Neural cell (in vitro differentiated cells): ENCODE data around the gene WDR73. TPM values are rescaled to one million over a fixed set of nuclear protein-coding genes. Genes with fewer than 3 reads are reported as not detected.

Experiments
- H2AFZ ChIP-seq: fragments of 200-600, 300-800 bp; sonication (generic), shearing (Covaris generic); 2 replicates; pipeline ENCODE4 v1.6.0; 2014; ENCODE audit warnings: low read depth, mild to moderate bottlenecking, antibody characterized with exemption, low read length, moderate library complexity
- H3F3A ChIP-seq: fragments of 200-600 bp; shearing (Covaris generic); 2 replicates; pipeline ENCODE4 v1.6.1; 2016; ENCODE audit warnings: mild to moderate bottlenecking, moderate library complexity, mixed read lengths, antibody characterized with exemption, low read length; ENCODE audit not compliant: insufficient read depth, poor library complexity, severe bottlenecking
- H3K27ac ChIP-seq: fragments of 200-600, 300-800 bp; sonication (generic), shearing (Covaris generic); 2 replicates; pipeline ENCODE4 v1.5.1; 2014; ENCODE audit warnings: mild to moderate bottlenecking, low read length, moderate library complexity
- H3K27me3 ChIP-seq: fragments of 300-800, 200-600 bp; sonication (generic), shearing (Covaris generic); 2 replicates; pipeline ENCODE4 v1.6.0; 2014; ENCODE audit warnings: mild to moderate bottlenecking, low read depth, low read length, moderate library complexity; ENCODE audit not compliant: insufficient read depth
- H3K36me3 ChIP-seq: fragments of 300-800, 200-600 bp; sonication (generic), shearing (Covaris generic); 2 replicates; pipeline ENCODE4 v1.5.1; 2014; ENCODE audit warnings: mild to moderate bottlenecking, antibody characterized with exemption, low read length, moderate library complexity; ENCODE audit not compliant: insufficient read depth
- H3K4me2 ChIP-seq: fragments of 300-800, 200-600 bp; sonication (generic), shearing (Covaris generic); 2 replicates; pipeline ENCODE4 v1.6.0; 2014; ENCODE audit warnings: mild to moderate bottlenecking, low read length
- H3K4me3 ChIP-seq: fragments of 300-800, 200-600 bp; sonication (generic), shearing (Covaris generic); 2 replicates; pipeline ENCODE4 v1.5.1; 2014; ENCODE audit warnings: mild to moderate bottlenecking, low read length, moderate library complexity
- H3K79me2 ChIP-seq: fragments of 200-600 bp; shearing (Covaris generic); replicated peaks from 2 replicates; pipeline ENCODE4 v1.6.0; 2014; ENCODE audit warnings: mild to moderate bottlenecking, low read length, moderate library complexity; ENCODE audit not compliant: insufficient read depth
- H3K9ac ChIP-seq: fragments of 300-800, 200-600 bp; sonication (generic), shearing (Covaris generic); 2 replicates; pipeline ENCODE4 v1.6.1; 2016; ENCODE audit warnings: mild to moderate bottlenecking, low read length, mixed read lengths
- H3K9me2 ChIP-seq: fragments of 200-600 bp; shearing (Covaris generic); 2 replicates; pipeline ENCODE4 v1.6.1; 2016; ENCODE audit warnings: mild to moderate bottlenecking, low read length, mixed read lengths; ENCODE audit not compliant: insufficient read depth
- H3K9me3 ChIP-seq: fragments of 200-600, 300-800 bp; sonication (generic), shearing (Covaris generic); 2 replicates; pipeline ENCODE4 v1.6.1; 2016; ENCODE audit warnings: mild to moderate bottlenecking, mixed run types, low read length, moderate library complexity, mixed read lengths
- H4K20me1 ChIP-seq: fragments of 200-600 bp; shearing (Covaris generic); 2 replicates; pipeline ENCODE4 v1.6.1; 2016; ENCODE audit warnings: mild to moderate bottlenecking, mixed run types; ENCODE audit not compliant: insufficient read depth
- CTCF ChIP-seq: fragments of 450-650 bp; IDR thresholded peaks from 2 replicates; pipeline ENCODE4 v1.5.1; 2014; ENCODE audit warnings: antibody characterized with exemption, mild to moderate bottlenecking, moderate library complexity; ENCODE audit not compliant: poor library complexity, severe bottlenecking
- EP300 ChIP-seq: fragments of 450-650 bp; conservative IDR thresholded peaks from 2 replicates; pipeline ENCODE4 v1.6.1; 2014; ENCODE audit warnings: antibody characterized with exemption, mild to moderate bottlenecking, moderate library complexity; ENCODE audit not compliant: poor library complexity, severe bottlenecking
- EZH2 ChIP-seq: fragments of 200-600, 300-800 bp; shearing (Covaris generic), sonication (generic); IDR thresholded peaks from 2 replicates; pipeline ENCODE4 v1.6.1; 2014; ENCODE audit warnings: antibody characterized with exemption, low read length, borderline replicate concordance, mild to moderate bottlenecking; ENCODE audit not compliant: insufficient read depth, poor library complexity, severe bottlenecking
- MXI1 ChIP-seq: fragments of 450-650 bp; conservative IDR thresholded peaks from 2 replicates; pipeline ENCODE4 v1.6.1; 2014; ENCODE audit warnings: antibody characterized with exemption, mild to moderate bottlenecking; ENCODE audit not compliant: poor library complexity, severe bottlenecking
- POLR2AphosphoS5 ChIP-seq: IDR thresholded peaks from 2 replicates; pipeline ENCODE4 v1.6.1; 2012
- RAD21 ChIP-seq: fragments of 450-650 bp; conservative IDR thresholded peaks from 2 replicates; pipeline ENCODE4 v1.6.1; 2014; ENCODE audit warnings: antibody characterized with exemption, mild to moderate bottlenecking, moderate library complexity
- REST ChIP-seq: IDR thresholded peaks from 2 replicates; pipeline ENCODE4 v1.6.1; 2012; ENCODE audit warnings: borderline replicate concordance
- SMC3 ChIP-seq: fragments of 450-650 bp; conservative IDR thresholded peaks from 2 replicates; pipeline ENCODE4 v1.6.1; 2014; ENCODE audit warnings: antibody characterized with exemption, mild to moderate bottlenecking, moderate library complexity; ENCODE audit not compliant: poor library complexity
- TAF1 ChIP-seq: IDR thresholded peaks from 2 replicates; pipeline ENCODE4 v1.6.1; 2012; ENCODE audit warnings: low read depth
- polyA plus RNA-seq: library from polyadenylated mRNA; depleted of rRNA; stranded (reverse); fragments of >200 nt; gene quantifications from 2 replicates; pipeline ENCODE4 v1.2.3, GENCODE V29; 2014

WDR73 gene
- polyA plus RNA-seq, 1 donor from 2014 or later = 75.4 TPM

- no peak overlapping the region for H3K4me3 ChIP-seq
- H3K36me3 ChIP-seq = peaks cover 28% of the 10 kb centered on the region
- H3K79me2 ChIP-seq = peaks cover 5% of the 10 kb centered on the region
- H3K4me2 ChIP-seq = no peak overlapping the region
- no peaks in the 10 kb centered on the region for H4K20me1 ChIP-seq
- H3K27me3 ChIP-seq = no peaks in the 10 kb centered on the region
- TF ChIP-seq SMC3 = no peak
- TF ChIP-seq TAF1 = no peak
- no peak for TF ChIP-seq EZH2
- no peak for TF ChIP-seq CTCF
- no peak for TF ChIP-seq POLR2AphosphoS5
- no peaks in the 10 kb centered on the region for H3K9me2 ChIP-seq
- H3F3A ChIP-seq = no peaks in the 10 kb centered on the region
- H2AFZ ChIP-seq = no peak overlapping the region
- H3K9me3 ChIP-seq = peaks cover 23% of the 10 kb centered on the region
- H3K27ac ChIP-seq = no peak overlapping the region
- no peak overlapping the region for H3K9ac ChIP-seq
Observed at GRCh38 chr15:84624359-84624758, 29.7 kb downstream of the WDR73 start.

GRCh38 chr15:84621358-84621979, 32.6 kb downstream of the WDR73 start:
- Histone ChIP-seq H4K20me1 (no peaks in the 10 kb centered on the region), H3K4me2 (no peak overlapping the region), H3K79me2 (peaks cover 11% of the 10 kb centered on the region), H3K4me3 (no peak overlapping the region), H3K27ac (no peak overlapping the region), H3K9me2 (no peaks in the 10 kb centered on the region), H2AFZ (no peak overlapping the region), H3K36me3 (peaks cover 28% of the 10 kb centered on the region), H3K27me3 (no peaks in the 10 kb centered on the region), H3F3A (no peaks in the 10 kb centered on the region), H3K9me3 (peaks cover 23% of the 10 kb centered on the region), H3K9ac (no peak overlapping the region)
- no peak for TF ChIP-seq RAD21
- no peak for TF ChIP-seq REST
- no peak for TF ChIP-seq SMC3
- TF ChIP-seq POLR2AphosphoS5 = no peak
- no peak for TF ChIP-seq CTCF
- TF ChIP-seq EP300 = no peak
- no peak for TF ChIP-seq TAF1
- TF ChIP-seq EZH2 = no peak
- no peak for TF ChIP-seq MXI1
